Activated T-cell treated with anti-CD3 and anti-CD28 coated beads, Interleukin-2, amount 50 U/mL, for 1 hour (primary cell): ENCODE measurements around the gene TMEM181.
"Not testable (repeated sequence)": the region's sequence is repeated elsewhere in the genome, so short reads cannot be mapped to it uniquely, and the experiment has no call there.

ENCODE experiments used
- DNase-seq: peaks from one replicate; pipeline ENCODE4 v3.0.0-alpha.2; 2020

TMEM181 gene

DNA sequence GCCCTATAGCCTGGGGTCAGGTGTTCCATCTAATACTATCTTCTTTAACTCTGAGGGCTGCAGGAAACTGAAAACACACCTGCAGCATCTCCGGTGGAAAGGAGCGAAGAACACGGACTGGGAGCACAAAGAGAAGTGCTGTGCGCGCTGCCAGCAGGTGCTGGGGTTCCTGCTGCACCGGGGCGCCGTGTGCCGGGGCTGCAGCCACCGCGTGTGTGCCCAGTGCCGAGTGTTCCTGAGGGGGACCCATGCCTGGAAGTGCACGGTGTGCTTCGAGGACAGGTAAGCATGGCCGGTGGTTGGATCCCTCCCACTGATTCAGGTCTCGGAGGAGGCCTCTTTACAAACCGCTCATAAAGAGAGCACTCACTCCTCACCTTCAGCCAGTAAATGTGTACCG, 105.4 kb downstream of the TMEM181 start:
- DNase-seq, result no peak

DNA sequence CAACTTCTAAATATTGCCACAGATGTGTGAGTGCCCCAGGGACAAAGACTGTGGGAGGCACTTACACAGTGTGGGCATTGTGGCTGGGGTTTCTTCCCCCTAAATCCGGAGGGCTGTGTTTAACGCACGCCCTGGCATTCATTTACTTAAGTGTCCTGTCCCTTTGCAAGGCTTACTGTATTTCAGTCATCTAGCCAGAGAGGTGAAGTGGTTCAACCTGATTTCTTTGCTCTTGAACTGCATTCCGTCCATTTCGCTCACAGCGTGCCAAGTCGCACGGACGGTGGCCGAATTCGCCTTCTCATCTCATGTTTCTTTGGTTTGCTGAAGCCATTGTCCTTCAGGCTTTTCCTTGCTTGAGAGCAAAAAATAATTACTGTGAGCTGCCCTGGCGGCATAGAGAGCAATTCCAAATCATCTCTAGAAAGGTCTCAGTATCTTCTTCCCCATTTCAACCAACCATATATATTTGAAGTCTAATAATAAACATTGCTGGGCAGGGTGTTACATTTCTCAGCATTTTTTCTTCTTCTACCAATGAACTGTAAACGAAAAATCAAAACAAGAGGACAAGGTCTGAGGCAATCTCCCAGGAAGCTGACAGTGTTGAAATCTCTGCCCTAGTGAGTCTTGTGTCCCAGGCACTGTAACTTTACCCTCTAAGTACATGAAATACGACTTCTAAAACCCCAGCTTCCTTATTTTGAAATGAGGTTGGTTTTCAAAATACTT, 106.9 kb downstream of the TMEM181 start:
- no peak for DNase-seq

DNA sequence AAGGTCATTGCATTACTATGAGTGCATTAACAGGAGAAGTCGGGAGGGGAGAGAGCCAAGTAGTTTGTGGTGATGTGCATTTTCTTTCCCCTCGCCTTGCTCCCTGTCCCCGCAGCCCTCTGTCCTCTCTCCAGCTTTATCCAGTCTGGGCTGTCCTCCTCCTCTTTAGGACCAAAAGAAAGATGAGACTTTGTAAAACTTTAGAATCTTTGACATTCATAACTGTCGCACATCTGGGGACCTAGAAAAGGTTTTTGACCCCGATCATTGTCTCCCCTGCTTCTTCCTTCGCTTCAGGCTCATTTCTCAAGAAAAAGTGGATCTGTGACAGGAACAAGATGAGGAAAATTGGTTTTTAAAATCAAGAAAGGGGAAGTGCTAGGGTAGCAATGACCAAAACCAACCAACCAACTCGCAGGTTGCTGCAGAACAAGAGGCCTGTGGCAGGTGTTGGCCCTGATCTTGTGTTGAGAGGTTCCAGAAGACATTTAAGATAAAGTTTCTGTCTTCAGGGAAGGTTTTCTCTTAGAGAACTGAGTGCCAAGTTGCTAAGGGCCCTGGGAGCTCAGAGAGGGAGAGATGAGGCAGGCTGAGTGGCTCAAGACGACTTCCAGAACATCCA, 107.6 kb downstream of the TMEM181 start:
- DNase-seq, result no peak

DNA sequence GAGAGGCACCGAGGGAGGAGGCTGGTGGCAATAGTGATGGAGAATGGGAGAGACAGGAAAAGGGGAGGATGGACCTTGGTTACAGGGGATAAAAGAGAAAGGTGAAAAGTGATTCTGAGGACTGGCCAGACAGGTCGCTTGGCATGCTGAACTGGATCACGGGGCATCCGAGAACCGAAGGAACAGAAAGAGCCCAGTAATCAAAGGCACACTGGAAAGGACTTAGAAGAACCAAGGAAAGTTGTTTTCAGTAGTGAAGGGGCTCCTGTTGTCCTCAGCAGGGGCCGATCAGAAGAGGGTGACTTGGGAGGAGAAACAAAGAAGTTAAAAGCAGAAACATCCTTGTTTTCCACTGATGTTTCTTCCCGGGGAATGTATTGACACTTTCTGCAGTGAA, 108.8 kb downstream of the TMEM181 start:
- no peak for DNase-seq

DNA sequence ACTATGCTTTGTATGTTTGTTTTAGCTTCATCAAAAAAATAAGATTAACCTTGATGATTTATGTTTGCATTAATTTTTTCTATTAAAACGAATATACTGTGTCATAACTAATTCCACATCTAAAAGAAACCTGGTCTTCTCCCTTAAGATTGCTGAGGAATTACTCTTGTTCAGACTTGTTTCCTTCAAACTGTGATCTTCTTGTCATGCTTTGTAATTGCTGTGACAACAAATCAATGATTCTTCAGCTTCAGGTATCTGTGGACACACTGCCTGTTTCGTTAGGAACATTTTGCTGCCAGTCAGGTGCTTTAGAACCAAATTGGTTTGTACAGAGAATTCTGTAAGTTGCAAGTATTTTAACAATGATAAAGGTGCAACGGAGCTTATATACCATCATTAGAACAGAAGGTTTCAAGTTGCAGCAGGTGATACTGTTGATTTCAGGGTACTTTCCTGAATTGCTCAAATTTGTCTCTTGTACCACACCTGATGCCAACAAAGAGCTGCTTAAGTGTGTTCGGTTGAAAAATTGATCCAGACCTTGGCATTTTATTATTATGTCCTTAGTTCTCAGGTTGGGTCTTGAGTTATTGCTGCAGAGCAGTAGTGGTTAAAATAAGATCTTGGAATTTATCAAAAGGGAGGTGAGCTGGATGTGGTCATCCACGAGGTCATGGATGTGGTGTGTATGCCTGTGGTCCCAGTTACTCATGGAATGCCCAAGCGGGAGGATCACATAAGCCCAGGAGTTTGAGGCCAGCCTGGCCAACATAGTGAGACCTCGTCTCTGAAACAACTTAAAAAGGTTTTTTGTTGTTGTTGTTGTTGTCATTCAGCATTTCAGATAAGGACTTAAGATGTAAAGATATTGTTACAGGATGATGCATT, 109.5 kb downstream of the TMEM181 start:
- DNase-seq, result no peak

DNA sequence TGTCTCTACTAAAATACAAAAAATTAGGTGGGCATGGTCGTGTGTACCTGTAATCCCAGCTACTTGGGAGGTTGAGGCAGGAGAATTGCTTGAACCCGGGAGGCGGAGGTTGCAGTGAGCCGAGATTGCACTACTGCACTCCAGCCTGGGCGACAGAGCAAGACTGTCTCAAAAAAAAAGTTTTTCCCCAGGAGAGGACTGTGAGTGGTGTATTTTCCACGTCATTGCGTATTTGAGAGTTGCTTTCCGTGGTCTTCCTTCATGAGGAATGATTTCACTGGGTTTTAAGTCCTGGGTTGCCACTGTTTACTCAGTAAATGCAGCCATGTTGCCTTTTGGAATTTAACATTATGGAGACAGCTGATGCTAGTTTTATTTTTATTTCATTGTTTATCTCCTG, 112.2 kb downstream of the TMEM181 start:
- DNase-seq, result not testable (repeated sequence)

DNA sequence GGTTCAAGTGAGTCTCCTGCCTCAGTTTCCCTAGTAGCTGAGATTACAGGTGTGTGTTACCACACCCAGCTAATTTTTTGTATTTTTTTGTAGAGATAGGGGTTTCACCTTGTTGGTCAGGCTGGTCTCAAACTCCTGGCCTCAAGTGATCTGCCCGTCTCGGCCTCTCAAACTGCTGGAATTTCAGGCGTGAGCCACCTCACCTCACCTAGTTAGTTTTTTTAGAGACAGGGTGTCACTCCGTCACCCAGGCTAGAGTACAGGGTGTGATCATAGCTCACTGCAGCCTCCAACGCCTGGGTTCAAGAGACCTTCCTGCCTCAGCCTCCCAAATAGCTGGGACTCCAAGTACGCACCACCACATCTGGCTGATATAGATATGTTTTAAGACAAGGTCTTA, 112.8 kb downstream of the TMEM181 start:
- no peak for DNase-seq

DNA sequence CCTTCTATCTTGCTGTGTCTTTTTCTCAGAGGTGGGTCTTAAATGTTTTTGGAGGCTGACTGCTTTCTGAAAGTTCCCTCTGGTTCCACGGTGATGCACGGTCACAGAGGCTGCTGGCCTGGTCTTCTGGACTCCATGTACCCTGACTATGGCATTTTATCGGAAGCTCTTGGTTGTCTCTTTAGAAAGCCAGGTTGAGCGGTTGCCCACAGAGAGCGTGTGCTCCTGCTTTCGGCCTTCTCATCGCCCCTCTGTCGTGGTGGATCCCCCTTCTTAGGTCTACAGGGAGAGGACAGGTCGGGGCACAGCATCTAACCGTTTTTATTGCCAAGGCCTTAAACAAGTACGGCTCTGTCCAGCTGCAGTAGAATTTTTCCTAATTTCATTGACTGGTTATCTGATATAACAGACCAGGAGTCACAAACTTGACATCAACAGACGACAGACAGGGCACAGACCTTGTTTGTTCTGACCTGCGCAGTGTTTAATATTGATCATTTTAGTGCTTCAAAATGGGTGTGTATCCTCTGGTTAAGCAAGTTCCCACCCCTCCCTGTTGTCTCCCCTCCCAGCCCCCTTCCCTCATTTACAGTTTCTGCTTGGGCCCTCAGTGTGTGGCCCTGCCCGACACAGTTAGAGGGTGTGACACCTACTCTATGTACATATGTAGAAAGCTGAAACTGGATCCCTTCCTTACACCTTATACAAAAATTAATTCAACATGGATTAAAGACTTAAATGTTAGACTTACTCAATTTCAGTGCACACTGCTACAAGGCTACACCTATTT, 114.6 kb downstream of the TMEM181 start:
- DNase-seq, result no peak

DNA sequence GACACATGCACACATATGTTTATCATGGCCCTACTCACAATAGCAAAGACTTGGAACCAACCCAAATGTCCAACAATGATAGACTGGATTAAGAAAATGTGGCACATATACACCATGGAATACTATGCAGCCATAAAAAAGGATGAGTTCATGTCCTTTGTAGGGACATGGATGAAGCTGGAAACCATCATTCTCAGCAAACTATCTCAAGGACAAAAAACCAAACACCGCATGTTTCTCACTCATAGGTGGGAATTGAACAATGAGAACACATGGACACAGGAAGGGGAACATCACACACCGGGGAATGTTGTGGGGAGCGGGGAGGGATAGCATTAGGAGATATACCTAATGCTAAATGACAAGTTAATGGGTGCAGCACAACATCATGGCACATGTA, 117.2 kb downstream of the TMEM181 start:
- not testable (repeated sequence) for DNase-seq

DNA sequence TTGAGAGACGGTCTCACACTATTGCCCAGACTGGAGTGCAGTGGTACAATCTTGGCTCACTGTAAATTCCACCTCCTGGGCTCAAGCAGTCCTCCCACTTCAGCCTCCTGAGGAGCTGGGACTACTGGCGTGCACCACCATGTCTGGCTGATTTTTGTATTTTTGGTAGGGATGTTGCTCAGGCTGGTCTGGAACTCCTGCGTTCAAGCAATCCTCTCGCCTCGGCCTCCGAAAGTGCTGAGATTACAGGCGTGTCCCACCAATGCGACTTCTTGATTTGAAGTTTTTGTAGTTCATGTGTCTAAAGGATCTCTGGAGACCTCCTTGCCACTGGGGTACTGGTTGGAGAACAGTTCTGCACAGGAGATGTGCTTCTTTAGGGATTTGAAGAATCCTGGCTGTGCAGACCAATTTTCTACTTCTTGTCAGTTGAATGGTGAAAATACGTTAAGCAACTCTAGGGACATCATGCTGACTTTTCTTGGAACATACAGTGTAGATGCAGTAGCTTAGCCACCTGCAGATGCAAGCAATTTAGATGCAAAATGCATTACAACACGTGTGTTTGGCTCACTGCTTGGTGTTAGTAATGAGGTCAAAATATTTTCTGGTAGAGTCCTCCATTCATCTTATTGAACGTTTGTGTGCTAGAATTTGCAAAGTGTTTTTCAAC, 118.2 kb downstream of the TMEM181 start:
- no peak for DNase-seq

DNA sequence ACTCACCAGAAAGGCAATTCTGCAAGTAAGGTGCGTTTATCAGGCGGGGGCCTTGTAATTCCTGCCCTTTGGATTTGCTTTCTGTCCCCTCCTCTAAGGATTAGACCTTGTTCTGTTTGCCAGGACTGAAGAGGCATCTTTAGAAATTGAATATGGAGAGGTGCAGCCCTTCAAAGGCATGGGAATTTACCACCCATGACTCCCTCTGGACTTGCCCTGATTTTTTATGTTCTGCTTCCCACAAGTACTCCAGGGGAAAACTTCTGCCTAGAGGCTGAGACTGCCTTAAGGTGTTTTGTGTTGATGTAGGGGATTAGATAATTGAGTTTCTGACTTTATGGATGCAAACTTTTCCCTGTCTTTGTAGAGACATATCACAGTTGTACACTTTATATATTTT, 120.1 kb downstream of the TMEM181 start:
- DNase-seq, result no peak

DNA sequence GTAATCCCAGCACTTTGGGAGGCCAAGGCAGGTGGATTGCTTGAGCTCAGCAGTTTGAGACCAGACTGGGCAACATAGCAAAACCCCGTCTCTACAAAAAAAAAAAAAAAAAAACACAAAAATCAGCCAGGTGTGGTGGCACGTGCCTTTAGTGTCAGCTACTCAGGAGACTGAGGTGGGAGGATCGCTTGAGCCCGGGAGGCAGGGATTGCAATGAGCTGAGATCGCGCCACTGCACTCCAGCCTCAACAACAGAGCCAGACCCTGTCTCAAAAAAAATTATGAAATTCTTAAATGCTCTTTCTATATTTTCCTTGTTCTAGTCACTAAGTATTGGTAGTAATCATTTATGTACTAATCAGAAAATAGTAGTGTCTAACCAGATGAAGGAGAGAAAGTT, 120.6 kb downstream of the TMEM181 start:
- DNase-seq, result no peak

DNA sequence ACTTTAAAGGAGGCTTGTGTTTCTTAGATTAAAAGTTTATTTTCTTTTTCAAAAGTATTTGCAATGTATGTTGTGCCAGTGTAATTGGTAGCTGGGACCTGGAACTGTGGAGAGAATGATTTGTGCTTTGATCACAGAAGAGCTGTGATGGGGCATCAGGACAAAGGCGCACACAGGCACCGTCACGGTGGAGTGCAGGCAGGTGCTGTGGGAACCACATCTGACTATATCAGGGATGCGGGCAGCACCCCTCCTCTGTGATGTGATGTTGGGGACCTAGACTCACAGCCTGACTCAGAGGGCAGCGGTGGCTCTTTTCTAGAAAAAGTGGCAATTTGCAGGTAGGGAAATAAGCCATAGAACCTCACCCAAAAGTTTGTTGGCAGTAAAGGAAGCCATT, 124.4 kb downstream of the TMEM181 start:
- peak; percentile 57 for DNase-seq

DNA sequence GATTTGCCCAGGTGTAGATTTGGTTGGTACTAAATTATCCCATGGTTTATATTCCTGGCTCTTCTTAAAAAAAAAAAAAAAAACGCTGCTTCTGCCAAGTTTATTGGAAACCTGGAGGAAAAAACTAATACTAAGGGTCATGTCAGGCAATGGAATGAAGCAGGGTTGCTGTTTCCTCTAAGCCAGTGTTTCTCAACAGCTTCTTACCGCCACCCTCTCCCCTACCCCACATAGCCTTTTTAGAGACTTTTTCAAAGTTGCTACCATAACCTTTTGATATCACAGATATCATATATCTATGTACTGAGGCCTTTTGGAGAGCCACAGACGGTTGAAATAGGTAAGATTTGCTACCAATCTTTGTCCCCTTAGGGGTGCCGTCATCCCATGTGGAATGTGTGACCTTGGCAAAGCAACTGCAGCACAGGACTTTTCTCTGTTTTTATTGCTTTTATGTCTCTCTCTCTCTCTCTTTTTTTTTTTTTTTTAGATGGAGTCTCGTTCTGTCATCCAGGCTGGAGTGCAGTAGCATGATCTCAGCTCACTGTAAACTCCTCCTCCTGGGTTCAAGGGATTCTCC, 124.9 kb downstream of the TMEM181 start:
- no peak for DNase-seq
